OCI-LY7 (cell line): ENCODE results near the gene PDGFD. TPM values are rescaled to one million over a fixed set of nuclear protein-coding genes. Genes with fewer than 3 reads are reported as not detected.

Experiments used
- BruUV-seq: library from RNA; stranded (reverse); fragments of 400-500 nt; replicated peaks from 2 replicates; lab custom pipeline; 2021; lab: Mats Ljungman, UMichigan
- CTCF ChIA-PET: fragments of 300-600 bp; sonication (Branson Sonifier 250); formaldehyde crosslinking; loops from one replicate; lab custom pipeline; 2022; ENCODE audit warnings: antibody characterized with exemption; ENCODE audit not compliant: unreplicated experiment; lab: Charles Lee
- POLR2A ChIA-PET: fragments of 300-600 bp; sonication (Branson Sonifier 250); formaldehyde crosslinking; loops from one replicate; lab custom pipeline; 2022; ENCODE audit warnings: antibody characterized with exemption; lab: Charles Lee
- DNase-seq: peaks from one replicate; pipeline ENCODE4 v3.0.0-alpha.2; 2015; ENCODE audit warnings: low spot score
- H2AFZ ChIP-seq: fragments of 200-600 bp; sonication (generic), shearing (Covaris generic); 2 replicates; pipeline ENCODE4 v1.6.1; 2014; ENCODE audit warnings: mild to moderate bottlenecking, antibody characterized with exemption, low read length, moderate library complexity
- H3K27ac ChIP-seq: fragments of 200-600 bp; sonication (generic); 2 replicates; pipeline ENCODE4 v1.5.1; 2014; ENCODE audit warnings: mixed run types, low read depth, mild to moderate bottlenecking, moderate library complexity, low read length, inconsistent platforms; ENCODE audit not compliant: poor library complexity, severe bottlenecking
- H3K36me3 ChIP-seq: fragments of 200-600 bp; sonication (generic); 2 replicates; pipeline ENCODE4 v1.6.1; 2014; ENCODE audit warnings: mild to moderate bottlenecking, antibody characterized with exemption, low read length, moderate library complexity, mixed read lengths; ENCODE audit not compliant: insufficient read depth
- H3K4me1 ChIP-seq: fragments of 200-600 bp; sonication (generic); 2 replicates; pipeline ENCODE4 v1.5.1; 2014; ENCODE audit warnings: mild to moderate bottlenecking, low read length; ENCODE audit not compliant: insufficient read depth, poor library complexity, severe bottlenecking
- H3K4me2 ChIP-seq: fragments of 200-600 bp; sonication (generic); 2 replicates; pipeline ENCODE4 v1.6.1; 2014; ENCODE audit warnings: mild to moderate bottlenecking, low read length
- H3K4me3 ChIP-seq: fragments of 200-600 bp; sonication (generic); 2 replicates; pipeline ENCODE4 v1.5.1; 2014; ENCODE audit warnings: mild to moderate bottlenecking, low read depth, low read length; ENCODE audit not compliant: poor library complexity, severe bottlenecking
- H3K79me2 ChIP-seq: fragments of 200-600 bp; sonication (generic); 2 replicates; pipeline ENCODE4 v1.6.1; 2016; ENCODE audit warnings: low read depth, mild to moderate bottlenecking, low read length, moderate library complexity, mixed read lengths; ENCODE audit not compliant: insufficient read depth
- H3K9me2 ChIP-seq: fragments of 200-600 bp; sonication (generic); 2 replicates; pipeline ENCODE4 v1.6.1; 2016; ENCODE audit warnings: mild to moderate bottlenecking, low read length, mixed read lengths; ENCODE audit not compliant: insufficient read depth
- H3K9me3 ChIP-seq: fragments of 200-600 bp; sonication (generic); 2 replicates; pipeline ENCODE4 v1.6.1; 2014; ENCODE audit warnings: mild to moderate bottlenecking, mixed run types, low read length, mixed read lengths
- H4K20me1 ChIP-seq: fragments of 200-600 bp; sonication (generic); 2 replicates; pipeline ENCODE4 v1.6.1; 2014; ENCODE audit warnings: mild to moderate bottlenecking, antibody characterized with exemption, low read length, moderate library complexity, mixed read lengths; ENCODE audit not compliant: insufficient read depth
- CTCF ChIP-seq: fragments of 200-600 bp; sonication (generic); conservative IDR thresholded peaks from 2 replicates; pipeline ENCODE4 v1.5.1; 2014; ENCODE audit warnings: mild to moderate bottlenecking, antibody characterized with exemption, low read length, moderate library complexity, mixed read lengths
- EZH2phosphoT487 ChIP-seq: fragments of 200-600 bp; sonication (generic); IDR thresholded peaks from 2 replicates; pipeline ENCODE4 v1.6.1; 2018; ENCODE audit warnings: low read depth, borderline replicate concordance, mild to moderate bottlenecking, mixed run types, antibody characterized with exemption, low read length, moderate library complexity, mixed read lengths
- intact Hi-C: fragments of 100-400 bp; cut with micrococcal nuclease; formaldehyde crosslinking; loops from one replicate; pipeline ENCODE4 v1.10.0; 2022; ENCODE audit not compliant: unreplicated experiment
- total RNA-seq, 2 experiments: library from RNA; depleted of rRNA in 1 of 2; stranded (reverse); fragments of >200 nt in 1 of 2; shearing (Covaris generic) in 1 of 2; gene quantifications; 2 replicates each; pipeline ENCODE4 v1.2.3, GENCODE V29; 2014 to 2022

Gene PDGFD
- total RNA-seq, 2 experiments from 2014 or later = 1.0 to 6.0 TPM

DNA sequence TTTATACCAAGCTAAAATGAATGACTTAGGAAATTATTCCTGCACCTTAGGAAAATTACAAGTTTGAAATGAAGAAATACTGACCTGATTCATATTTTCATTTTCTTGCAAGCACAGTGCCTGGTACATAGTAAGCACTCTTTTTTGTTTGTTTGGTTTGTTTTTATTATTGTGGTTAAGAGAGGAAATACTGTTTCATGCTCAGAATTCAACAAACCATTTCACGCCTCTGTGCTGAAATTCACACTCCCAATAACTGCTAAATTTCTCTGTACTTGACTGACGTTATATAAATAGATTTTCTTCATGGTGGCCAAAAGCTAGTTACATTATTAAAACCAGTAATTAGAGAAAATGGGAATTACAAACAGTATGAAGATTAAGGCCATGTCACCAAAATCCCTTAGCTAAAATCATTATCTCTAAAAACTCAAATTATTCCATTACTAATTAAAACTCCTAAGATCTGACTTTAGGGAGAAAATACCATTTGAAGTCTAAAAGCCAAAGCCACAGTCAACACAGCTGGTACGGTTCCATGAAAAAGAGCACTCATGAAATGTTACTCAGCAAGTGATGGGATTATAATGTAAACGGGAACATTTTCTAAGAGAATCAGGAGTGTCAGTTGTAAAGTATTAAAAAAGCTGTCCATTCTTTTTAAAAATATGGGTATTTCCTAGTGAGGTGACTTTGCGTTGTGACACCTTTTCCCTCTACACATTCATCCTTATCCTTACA, 205.3 kb downstream of the PDGFD start:
- H3K9me3 ChIP-seq = no peaks in the 10 kb centered on the region
- peak overlapping the region; percentile 57 for H3K4me2 ChIP-seq
- H3K9me2 ChIP-seq = no peaks in the 10 kb centered on the region
- H3K36me3 ChIP-seq = no peaks in the 10 kb centered on the region
- no peak for DNase-seq
- intact Hi-C loops = no loop called here
- peaks cover 22% of the 10 kb centered on the region for H3K4me1 ChIP-seq
- POLR2A ChIA-PET = interaction anchor here (0.6 to 1.5 kb wide), 9 partner anchors 8 to 288 kb away, joined by 3 to 7 read pairs (median 3); no protein-coding TSS in a partner anchor
- no peak overlapping the region for H3K4me3 ChIP-seq
- BruUV-seq = no TSS peak
- CTCF ChIA-PET = no interaction called here
- peak overlapping the region; percentile 59 for H2AFZ ChIP-seq
- no peaks in the 10 kb centered on the region for H3K79me2 ChIP-seq
- no peak for TF ChIP-seq EZH2phosphoT487
- no peak for TF ChIP-seq CTCF
- H3K27ac ChIP-seq = no peak overlapping the region
- no peaks in the 10 kb centered on the region for H4K20me1 ChIP-seq

DNA sequence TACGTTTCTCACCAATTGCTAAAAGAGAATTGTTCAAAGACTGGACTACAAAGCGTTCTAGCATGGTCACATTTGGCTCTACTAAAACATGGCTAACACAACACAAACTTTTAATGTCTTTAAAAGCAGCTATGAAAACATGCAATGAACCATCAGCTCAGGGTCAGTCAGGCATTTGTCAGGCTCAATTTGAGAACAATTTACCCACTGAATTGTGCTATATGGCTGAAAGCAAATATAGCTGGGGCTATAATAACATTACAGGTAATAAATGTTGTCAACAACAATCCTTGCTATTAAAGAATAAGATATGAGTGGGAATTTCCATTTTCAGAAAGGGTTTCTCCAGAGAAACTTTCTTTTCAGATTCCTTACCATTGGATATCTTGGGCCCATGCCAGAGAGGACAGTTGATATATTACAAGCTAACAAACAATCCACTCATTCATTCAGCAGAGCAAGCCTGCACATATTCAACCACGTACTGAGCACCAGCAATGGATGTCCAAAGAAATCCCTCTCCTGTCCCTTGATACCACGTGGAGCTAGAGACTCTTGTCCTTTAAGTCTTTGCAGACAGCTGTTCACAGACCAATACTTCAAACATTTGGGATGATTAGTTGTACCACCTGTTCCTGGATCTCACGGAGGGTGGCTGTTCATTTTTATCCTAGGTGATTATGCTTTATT, 210.0 kb downstream of the PDGFD start:
- H3K4me2 ChIP-seq = no peak overlapping the region
- H3K27ac ChIP-seq = no peak overlapping the region
- POLR2A ChIA-PET = interaction anchor here (1.8 to 2.1 kb wide), 2 partner anchors 9 to 14 kb away, joined by 3 to 7 read pairs; no protein-coding TSS in a partner anchor
- TF ChIP-seq CTCF = no peak
- TF ChIP-seq EZH2phosphoT487 = no peak
- no peak overlapping the region for H2AFZ ChIP-seq
- CTCF ChIA-PET = no interaction called here
- no peaks in the 10 kb centered on the region for H3K79me2 ChIP-seq
- no peak overlapping the region for H3K4me3 ChIP-seq
- DNase-seq = no peak
- no peaks in the 10 kb centered on the region for H3K36me3 ChIP-seq
- H3K9me2 ChIP-seq = no peaks in the 10 kb centered on the region
- BruUV-seq = no TSS peak
- intact Hi-C loops = no loop called here
- H4K20me1 ChIP-seq = no peaks in the 10 kb centered on the region
- no peaks in the 10 kb centered on the region for H3K9me3 ChIP-seq
- peaks cover 14% of the 10 kb centered on the region for H3K4me1 ChIP-seq

DNA sequence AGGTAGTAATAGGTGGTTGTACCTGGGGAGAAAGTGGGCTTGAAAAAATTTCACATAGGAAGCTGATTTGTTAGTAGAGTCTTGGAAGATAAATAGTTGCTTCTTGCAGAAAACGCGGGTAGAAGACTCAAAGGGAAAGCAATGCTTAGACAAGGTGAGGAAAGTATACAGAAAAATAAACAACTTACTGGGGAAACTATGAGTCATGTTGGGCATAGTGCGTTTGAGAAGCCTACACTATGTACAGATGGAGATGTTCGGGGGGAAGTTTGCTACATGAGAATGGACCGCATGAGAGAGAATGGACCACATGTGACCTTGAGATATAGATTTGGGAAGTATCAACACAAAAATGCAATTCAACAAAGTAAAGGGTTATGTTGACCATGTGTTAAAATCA, 214.2 kb downstream of the PDGFD start:
- CTCF ChIA-PET = no interaction called here
- no peak overlapping the region for H3K4me2 ChIP-seq
- no peak for DNase-seq
- TF ChIP-seq CTCF = no peak
- no peak for TF ChIP-seq EZH2phosphoT487
- H3K4me3 ChIP-seq = no peak overlapping the region
- no peaks in the 10 kb centered on the region for H3K9me2 ChIP-seq
- no TSS peak for BruUV-seq
- POLR2A ChIA-PET = interaction anchor here (1.4 kb wide), 1 partner anchor 9 kb away, joined by 3 read pairs; no protein-coding TSS in a partner anchor
- H2AFZ ChIP-seq = no peak overlapping the region
- H3K4me1 ChIP-seq = no peaks in the 10 kb centered on the region
- no peaks in the 10 kb centered on the region for H3K79me2 ChIP-seq
- H4K20me1 ChIP-seq = no peaks in the 10 kb centered on the region
- no peak overlapping the region for H3K27ac ChIP-seq
- no peaks in the 10 kb centered on the region for H3K9me3 ChIP-seq
- no peaks in the 10 kb centered on the region for H3K36me3 ChIP-seq
- intact Hi-C loops = no loop called here
